ENCODE measurements around the gene CYP4F2. TPM values are rescaled to one million over a fixed set of nuclear protein-coding genes. Genes with fewer than 3 reads are reported as not detected.
"Not testable (repeated sequence)": the region's sequence is repeated elsewhere in the genome, so short reads cannot be mapped to it uniquely, and the experiment has no call there.

Gene CYP4F2
- total RNA-seq, 4 donors from 2014 or later, result not detected

DNA sequence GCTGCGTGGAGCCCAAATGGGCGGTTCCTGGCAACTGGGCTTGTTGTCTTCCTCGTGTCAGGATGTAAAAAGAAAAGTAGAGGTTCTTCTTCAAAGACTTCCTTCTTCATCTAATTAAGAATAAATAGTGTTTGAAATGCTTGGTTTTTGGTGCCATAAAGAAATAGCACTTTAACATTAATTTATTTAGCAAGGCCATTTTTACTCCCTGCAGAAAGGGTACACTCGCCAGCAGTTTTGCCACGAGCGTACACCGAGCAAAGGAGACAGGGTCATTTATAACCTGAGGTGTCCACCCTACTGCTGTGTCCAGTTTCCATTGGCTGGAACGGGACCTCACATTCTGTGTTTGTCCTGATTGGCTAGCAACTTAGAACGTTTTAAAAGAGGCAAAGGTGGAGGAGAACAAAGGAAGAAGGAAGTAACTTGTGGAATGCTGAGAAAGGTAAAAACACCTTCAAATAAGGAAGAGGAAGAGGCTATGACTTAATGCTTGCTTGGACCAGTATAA lies 60.6 kb downstream of the CYP4F2 start:
- TF ChIP-seq EP300 (IDR thresholded peaks at IDR 0.05), result no peak
- TF ChIP-seq POLR2AphosphoS5 (IDR thresholded peaks at IDR 0.05), result no peak
- TF ChIP-seq, protein P1, sequence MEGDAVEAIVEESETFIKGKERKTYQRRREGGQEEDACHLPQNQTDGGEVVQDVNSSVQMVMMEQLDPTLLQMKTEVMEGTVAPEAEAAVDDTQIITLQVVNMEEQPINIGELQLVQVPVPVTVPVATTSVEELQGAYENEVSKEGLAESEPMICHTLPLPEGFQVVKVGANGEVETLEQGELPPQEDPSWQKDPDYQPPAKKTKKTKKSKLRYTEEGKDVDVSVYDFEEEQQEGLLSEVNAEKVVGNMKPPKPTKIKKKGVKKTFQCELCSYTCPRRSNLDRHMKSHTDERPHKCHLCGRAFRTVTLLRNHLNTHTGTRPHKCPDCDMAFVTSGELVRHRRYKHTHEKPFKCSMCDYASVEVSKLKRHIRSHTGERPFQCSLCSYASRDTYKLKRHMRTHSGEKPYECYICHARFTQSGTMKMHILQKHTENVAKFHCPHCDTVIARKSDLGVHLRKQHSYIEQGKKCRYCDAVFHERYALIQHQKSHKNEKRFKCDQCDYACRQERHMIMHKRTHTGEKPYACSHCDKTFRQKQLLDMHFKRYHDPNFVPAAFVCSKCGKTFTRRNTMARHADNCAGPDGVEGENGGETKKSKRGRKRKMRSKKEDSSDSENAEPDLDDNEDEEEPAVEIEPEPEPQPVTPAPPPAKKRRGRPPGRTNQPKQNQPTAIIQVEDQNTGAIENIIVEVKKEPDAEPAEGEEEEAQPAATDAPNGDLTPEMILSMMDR (IDR thresholded peaks at IDR 0.05), result no peak
- TF ChIP-seq POLR2A (IDR thresholded peaks at IDR 0.05; ENCODE audit: low read depth), result no peak
- Histone ChIP-seq H3K36me3 (no peaks in the 10 kb centered on the region), H3K27me3 (peaks cover 0 to 11% (median 0%) of the 10 kb centered on the region in 4 donors), H3K4me1 (peaks cover 7 to 16% (median 14%) of the 10 kb centered on the region in 4 donors), H3K9me3 (no peaks in the 10 kb centered on the region), H3K27ac (replicated peaks in 1 of 4) (peak overlapping the region; percentile 97 to 99 (median 98)), H3K4me3 (peak overlapping the region; percentile 79 to 98 (median 86))
- no peak for DNase-seq (ENCODE audit: extremely low spot score)
- 1% methylated on average over 9 of the region's 9 CpGs for WGBS
- intact Hi-C loops (cut with DNase I), result no loop called here

DNA sequence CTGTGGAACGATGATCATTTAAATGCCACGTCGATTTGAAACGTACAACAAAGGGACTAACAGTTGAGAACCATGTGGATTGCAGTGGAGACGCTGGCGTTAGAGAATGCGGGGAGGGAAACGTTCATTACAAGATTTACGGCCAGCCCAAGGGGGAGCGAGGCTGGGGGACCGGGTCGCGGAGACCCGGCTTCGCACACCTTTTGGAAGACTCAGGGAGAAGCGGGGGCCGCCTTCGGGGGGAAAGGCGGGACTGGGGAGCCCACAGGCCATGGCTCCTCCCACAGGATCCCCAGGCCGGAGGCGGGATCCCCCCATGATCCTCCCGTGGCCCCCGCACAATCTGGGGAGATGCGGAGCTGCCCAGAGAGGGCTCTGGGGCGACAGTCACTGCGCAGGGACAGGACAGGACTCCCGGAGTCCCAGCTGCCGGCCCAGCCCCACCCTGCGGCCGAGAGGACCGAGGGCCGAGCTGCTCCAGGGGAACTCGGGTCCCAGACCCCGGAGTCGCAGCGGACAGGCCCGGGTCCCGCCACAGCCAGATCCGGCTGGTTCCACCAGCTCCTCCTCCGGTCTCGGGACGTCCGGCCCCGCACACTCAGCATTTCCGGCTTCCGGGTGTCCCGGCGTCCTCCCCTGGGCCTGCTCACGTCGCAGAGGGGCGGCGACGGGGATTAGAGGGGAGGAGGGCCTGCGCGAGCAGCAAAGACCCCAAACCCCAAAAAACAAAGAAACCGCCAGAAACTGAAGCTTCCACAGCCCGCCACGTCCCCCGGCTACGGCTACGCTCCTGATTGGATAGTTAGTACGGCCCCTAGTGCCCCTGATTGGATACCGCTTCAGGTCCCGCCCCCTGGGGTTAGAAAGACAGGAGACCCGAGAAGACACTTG lies 61.3 kb downstream of the CYP4F2 start:
- TF ChIP-seq POLR2AphosphoS5 (IDR thresholded peaks at IDR 0.05), result peak; percentile 87 to 90
- peak; percentile 50 for TF ChIP-seq POLR2A (IDR thresholded peaks at IDR 0.05; ENCODE audit: low read depth)
- TF ChIP-seq, protein P1 (IDR thresholded peaks at IDR 0.05), result peak in 1 of 3 experiments; percentile 13
- TF ChIP-seq EP300 (IDR thresholded peaks at IDR 0.05), result no peak
- 2% methylated on average over 32 of the region's 65 CpGs for WGBS
- Histone ChIP-seq H3K36me3 (no peaks in the 10 kb centered on the region), H3K27ac (replicated peaks in 1 of 4) (peak overlapping the region; percentile 97 to 99 (median 98)), H3K4me1 (peaks cover 7 to 16% (median 14%) of the 10 kb centered on the region in 4 donors), H3K27me3 (peaks cover 0 to 9% (median 0%) of the 10 kb centered on the region in 4 donors), H3K9me3 (no peaks in the 10 kb centered on the region), H3K4me3 (peak overlapping the region; percentile 79 to 98 (median 86))
- DNase-seq (ENCODE audit: extremely low spot score), result peak; percentile 99
- intact Hi-C loops (cut with DNase I), result no loop called here

DNA sequence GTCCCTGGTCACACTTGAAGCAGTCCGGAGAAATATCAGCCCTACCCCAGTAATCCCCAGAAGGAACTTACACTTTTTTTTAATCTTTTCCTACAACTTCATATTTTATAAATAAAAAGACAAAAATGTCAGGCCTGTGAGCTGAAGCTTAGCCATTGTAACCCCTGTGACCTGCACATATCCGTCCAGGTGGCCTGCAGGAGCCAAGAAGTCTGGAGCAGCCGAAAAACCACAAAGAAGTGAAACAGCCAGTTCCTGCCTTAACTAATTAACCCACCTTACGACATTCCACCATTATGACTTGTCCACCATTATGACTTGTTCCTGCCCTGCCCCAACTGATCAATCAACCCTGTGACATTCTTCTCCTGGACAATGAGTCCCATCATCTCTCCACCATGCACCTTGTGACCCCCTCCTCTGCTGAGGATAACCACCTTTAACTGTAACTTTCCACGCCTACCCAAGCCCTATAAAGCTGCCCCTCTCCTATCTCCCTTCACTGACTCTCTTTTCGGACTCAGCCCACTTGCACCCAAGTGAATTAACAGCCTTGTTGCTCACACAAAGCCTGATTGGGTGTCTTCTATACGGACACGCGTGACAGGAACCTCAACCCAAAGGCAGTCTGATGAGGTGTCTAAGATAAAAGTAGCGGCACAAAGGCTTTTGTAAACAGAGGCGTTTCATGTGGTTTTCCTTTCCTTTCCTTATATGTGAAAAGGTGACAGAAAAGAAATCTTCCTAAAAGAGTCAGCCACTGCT lies 62.1 kb downstream of the CYP4F2 start:
- H3K9me3 ChIP-seq; intact Hi-C loops (cut with DNase I); H3K36me3 ChIP-seq; DNase-seq (ENCODE audit: extremely low spot score): not testable (repeated sequence)
- Histone ChIP-seq H3K27ac (replicated peaks in 1 of 4) (peak overlapping the region; percentile 97 to 99 (median 98)), H3K4me1 (peaks cover 7 to 16% (median 14%) of the 10 kb centered on the region in 4 donors), H3K27me3 (peaks cover 0 to 13% (median 0%) of the 10 kb centered on the region in 4 donors), H3K4me3 (peak overlapping the region; percentile 79 to 98 (median 86))
- 40% methylated on average over 11 of the region's 11 CpGs for WGBS

DNA sequence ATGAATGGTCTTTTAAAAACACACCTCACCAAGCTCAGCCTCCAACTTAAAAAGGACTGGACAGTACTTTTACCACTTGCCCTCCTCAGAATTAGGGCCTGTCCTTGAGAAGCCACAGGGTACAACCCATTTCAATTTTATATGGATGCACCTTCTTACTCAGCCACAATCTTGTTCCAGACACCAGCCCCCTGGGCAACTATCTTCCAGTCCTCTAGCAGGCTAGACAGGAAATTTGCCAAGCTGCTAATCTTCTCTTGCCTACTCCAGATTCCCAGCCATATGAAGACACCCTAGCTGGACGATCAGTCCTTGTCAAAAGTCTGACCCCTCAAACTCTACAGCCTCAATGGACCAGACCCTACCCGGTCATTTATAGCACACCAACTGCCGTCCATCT lies 63.6 kb downstream of the CYP4F2 start:
- WGBS, result 96% methylated on average over 3 of the region's 3 CpGs
- H3K36me3 ChIP-seq; DNase-seq (ENCODE audit: extremely low spot score); H3K27ac ChIP-seq (replicated peaks in 1 of 4); H3K9me3 ChIP-seq; H3K4me3 ChIP-seq; intact Hi-C loops (cut with DNase I): not testable (repeated sequence)
- H3K4me1 ChIP-seq, result peaks cover 7 to 16% (median 14%) of the 10 kb centered on the region in 4 donors
- H3K27me3 ChIP-seq, result peaks cover 0 to 28% (median 0%) of the 10 kb centered on the region in 4 donors

DNA sequence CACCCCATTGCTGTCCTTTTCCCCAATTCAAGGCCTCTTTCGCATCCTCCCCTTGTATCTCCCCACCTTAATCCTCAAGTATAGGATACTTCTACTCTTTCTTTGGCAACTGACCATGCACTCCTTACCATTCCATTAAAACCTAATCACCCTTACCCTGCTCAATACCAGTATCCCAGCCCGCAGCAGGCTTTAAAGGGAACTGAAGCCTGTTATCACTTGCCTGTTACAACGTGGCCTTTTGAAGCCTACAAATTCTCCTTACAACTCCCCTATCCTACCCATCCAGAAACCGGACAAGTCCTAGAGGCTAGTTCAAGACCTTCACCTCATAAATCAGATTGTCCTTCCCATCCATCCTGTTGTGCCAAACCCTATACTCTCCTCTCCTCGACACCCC lies 66.2 kb downstream of the CYP4F2 start:
- peaks cover 0 to 40% (median 2%) of the 10 kb centered on the region in 4 donors for H3K27me3 ChIP-seq
- H3K4me3 ChIP-seq, result no peak overlapping the region
- intact Hi-C loops (cut with DNase I), result no loop called here
- no peak for DNase-seq (ENCODE audit: extremely low spot score)
- 83% methylated on average over 5 of the region's 5 CpGs for WGBS
- no peaks in the 10 kb centered on the region for H3K9me3 ChIP-seq
- no peak for TF ChIP-seq EP300 (IDR thresholded peaks at IDR 0.05)
- TF ChIP-seq POLR2AphosphoS5 (IDR thresholded peaks at IDR 0.05), result no peak
- TF ChIP-seq, protein P1 (IDR thresholded peaks at IDR 0.05), result no peak
- TF ChIP-seq POLR2A (IDR thresholded peaks at IDR 0.05; ENCODE audit: low read depth), result no peak
- no peak overlapping the region for H3K27ac ChIP-seq (replicated peaks in 1 of 4)
- peaks cover 7 to 11% (median 8%) of the 10 kb centered on the region in 4 donors for H3K4me1 ChIP-seq
- H3K36me3 ChIP-seq, result no peaks in the 10 kb centered on the region

All from esophagus muscularis mucosa (tissue), 4 donors.